Measurements from ENCODE around the gene PATJ. TPM values are rescaled to one million over a fixed set of nuclear protein-coding genes. Genes with fewer than 3 reads are reported as not detected.

The PATJ gene
- total and polyA plus RNA-seq, 2 of the 13 experiments (the other 11 are each of a cell fraction or from before 2014, with no cell fraction given): 6.2 to 16.8 TPM

- ATAC-seq (no peak), DNase-seq (ENCODE audit: low spot score) (no peak), FAIRE-seq (no peak)
- H4K20me1 ChIP-seq (ENCODE audit: insufficient read depth, low read length): no peaks in the 10 kb centered on the region
- H3K27me3 ChIP-seq (ENCODE audit: control insufficient read depth in 1 of 2, insufficient read depth in 2 of 2, low read length in 2 of 2): no peaks in the 10 kb centered on the region
- ChIA-PET CTCF (ENCODE audit: low intra/inter-chr PET ratio, low total read pairs) (no interaction called here), POLR2A (no interaction called here)
- H3K9me3 ChIP-seq (ENCODE audit: low read length): no peaks in the 10 kb centered on the region
- H3K36me3 ChIP-seq (replicated peaks in 1 of 2; ENCODE audit: control insufficient read depth in 1 of 2, insufficient read depth in 2 of 2, low read length in 2 of 2): no peaks in the 10 kb centered on the region
- BruUV-seq (replicated peaks): no TSS peak
- H3K27ac ChIP-seq (ENCODE audit: extremely low read length, insufficient read depth, low read length): no peak overlapping the region
- no peak overlapping the region for H2AFZ ChIP-seq (ENCODE audit: low read length)
- no peak overlapping the region for H3K9ac ChIP-seq (ENCODE audit: insufficient read depth, low read depth, low read length)
- TF ChIP-seq, protein P1, sequence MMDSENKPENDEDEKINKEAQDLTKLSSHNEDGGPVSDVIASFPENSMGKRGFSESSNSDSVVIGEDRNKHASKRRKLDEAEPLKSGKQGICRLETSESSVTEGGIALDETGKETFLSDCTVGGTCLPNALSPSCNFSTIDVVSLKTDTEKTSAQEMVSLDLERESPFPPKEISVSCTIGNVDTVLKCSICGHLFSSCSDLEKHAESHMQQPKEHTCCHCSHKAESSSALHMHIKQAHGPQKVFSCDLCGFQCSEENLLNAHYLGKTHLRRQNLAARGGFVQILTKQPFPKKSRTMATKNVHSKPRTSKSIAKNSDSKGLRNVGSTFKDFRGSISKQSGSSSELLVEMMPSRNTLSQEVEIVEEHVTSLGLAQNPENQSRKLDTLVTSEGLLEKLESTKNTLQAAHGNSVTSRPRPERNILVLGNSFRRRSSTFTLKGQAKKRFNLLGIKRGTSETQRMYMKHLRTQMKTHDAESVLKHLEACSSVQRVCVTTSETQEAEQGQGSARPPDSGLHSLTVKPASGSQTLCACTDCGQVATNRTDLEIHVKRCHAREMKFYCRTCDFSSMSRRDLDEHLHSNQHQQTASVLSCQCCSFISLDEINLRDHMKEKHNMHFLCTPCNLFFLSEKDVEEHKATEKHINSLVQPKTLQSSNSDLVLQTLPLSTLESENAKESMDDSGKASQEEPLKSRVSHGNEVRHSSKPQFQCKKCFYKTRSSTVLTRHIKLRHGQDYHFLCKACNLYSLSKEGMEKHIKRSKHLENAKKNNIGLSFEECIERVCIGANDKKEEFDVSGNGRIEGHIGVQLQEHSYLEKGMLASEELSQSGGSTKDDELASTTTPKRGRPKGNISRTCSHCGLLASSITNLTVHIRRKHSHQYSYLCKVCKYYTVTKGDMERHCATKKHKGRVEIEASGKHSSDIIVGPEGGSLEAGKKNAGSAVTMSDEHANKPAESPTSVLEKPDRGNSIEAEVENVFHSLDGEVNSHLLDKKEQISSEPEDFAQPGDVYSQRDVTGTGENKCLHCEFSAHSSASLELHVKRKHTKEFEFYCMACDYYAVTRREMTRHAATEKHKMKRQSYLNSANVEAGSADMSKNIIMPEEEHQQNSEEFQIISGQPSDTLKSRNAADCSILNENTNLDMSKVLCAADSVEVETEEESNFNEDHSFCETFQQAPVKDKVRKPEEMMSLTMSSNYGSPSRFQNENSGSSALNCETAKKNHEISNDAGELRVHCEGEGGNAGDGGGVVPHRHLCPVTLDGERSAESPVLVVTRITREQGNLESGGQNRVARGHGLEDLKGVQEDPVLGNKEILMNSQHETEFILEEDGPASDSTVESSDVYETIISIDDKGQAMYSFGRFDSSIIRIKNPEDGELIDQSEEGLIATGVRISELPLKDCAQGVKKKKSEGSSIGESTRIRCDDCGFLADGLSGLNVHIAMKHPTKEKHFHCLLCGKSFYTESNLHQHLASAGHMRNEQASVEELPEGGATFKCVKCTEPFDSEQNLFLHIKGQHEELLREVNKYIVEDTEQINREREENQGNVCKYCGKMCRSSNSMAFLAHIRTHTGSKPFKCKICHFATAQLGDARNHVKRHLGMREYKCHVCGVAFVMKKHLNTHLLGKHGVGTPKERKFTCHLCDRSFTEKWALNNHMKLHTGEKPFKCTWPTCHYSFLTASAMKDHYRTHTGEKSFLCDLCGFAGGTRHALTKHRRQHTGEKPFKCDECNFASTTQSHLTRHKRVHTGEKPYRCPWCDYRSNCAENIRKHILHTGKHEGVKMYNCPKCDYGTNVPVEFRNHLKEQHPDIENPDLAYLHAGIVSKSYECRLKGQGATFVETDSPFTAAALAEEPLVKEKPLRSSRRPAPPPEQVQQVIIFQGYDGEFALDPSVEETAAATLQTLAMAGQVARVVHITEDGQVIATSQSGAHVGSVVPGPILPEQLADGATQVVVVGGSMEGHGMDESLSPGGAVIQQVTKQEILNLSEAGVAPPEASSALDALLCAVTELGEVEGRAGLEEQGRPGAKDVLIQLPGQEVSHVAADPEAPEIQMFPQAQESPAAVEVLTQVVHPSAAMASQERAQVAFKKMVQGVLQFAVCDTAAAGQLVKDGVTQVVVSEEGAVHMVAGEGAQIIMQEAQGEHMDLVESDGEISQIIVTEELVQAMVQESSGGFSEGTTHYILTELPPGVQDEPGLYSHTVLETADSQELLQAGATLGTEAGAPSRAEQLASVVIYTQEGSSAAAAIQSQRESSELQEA (CRISPR knock-in tag; IDR thresholded peaks at IDR 0.05; ENCODE audit: not compliant biosample characterization): no peak
- TF ChIP-seq, protein P2, sequence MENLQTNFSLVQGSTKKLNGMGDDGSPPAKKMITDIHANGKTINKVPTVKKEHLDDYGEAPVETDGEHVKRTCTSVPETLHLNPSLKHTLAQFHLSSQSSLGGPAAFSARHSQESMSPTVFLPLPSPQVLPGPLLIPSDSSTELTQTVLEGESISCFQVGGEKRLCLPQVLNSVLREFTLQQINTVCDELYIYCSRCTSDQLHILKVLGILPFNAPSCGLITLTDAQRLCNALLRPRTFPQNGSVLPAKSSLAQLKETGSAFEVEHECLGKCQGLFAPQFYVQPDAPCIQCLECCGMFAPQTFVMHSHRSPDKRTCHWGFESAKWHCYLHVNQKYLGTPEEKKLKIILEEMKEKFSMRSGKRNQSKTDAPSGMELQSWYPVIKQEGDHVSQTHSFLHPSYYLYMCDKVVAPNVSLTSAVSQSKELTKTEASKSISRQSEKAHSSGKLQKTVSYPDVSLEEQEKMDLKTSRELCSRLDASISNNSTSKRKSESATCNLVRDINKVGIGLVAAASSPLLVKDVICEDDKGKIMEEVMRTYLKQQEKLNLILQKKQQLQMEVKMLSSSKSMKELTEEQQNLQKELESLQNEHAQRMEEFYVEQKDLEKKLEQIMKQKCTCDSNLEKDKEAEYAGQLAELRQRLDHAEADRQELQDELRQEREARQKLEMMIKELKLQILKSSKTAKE (CRISPR knock-in tag; IDR thresholded peaks at IDR 0.05; ENCODE audit: borderline replicate concordance): no peak
- no peak for TF ChIP-seq GMEB1 (CRISPR knock-in tag; IDR thresholded peaks at IDR 0.05; ENCODE audit: borderline replicate concordance)
- H3K4me2 ChIP-seq (ENCODE audit: low read depth, low read length): no peak overlapping the region
- H3K79me2 ChIP-seq (ENCODE audit: insufficient read depth, low read length): no peaks in the 10 kb centered on the region
- no peak overlapping the region for H3K4me3 ChIP-seq (replicated peaks in 1 of 3; ENCODE audit: insufficient read depth in 1 of 3, low read depth in 2 of 3, low read length in 3 of 3)
- intact Hi-C loops (cut with micrococcal nuclease; ENCODE audit: unreplicated experiment) (loop anchor here (10.0 kb wide), 1 partner anchor 119 kb away; no protein-coding TSS in a partner anchor), in situ Hi-C loops (cut with HindIII; ENCODE audit: extremely low pct_ligation_motif_present, low pct_unique_long_range_greater_than_20kb) (no loop called here)
- H3K4me1 ChIP-seq (ENCODE audit: insufficient read depth, low read length): no peaks in the 10 kb centered on the region
- WGBS (ENCODE audit: low lambda C conversion rate): 96% methylated on average over 6 of the region's 6 CpGs
Measured at GRCh38 chr1:61956016-61956645, 213.9 kb downstream of the PATJ start.
